HG02870 (cell line): Measurements from ENCODE around the gene NLK.

Source experiments
- ATAC-seq: cut with Tn5 transposase; IDR thresholded peaks from one replicate; pipeline ENCODE4 v1.9.1; 2021; ENCODE audit warnings: mild to moderate bottlenecking, moderate library complexity; ENCODE audit not compliant: unreplicated experiment

The NLK gene

DNA sequence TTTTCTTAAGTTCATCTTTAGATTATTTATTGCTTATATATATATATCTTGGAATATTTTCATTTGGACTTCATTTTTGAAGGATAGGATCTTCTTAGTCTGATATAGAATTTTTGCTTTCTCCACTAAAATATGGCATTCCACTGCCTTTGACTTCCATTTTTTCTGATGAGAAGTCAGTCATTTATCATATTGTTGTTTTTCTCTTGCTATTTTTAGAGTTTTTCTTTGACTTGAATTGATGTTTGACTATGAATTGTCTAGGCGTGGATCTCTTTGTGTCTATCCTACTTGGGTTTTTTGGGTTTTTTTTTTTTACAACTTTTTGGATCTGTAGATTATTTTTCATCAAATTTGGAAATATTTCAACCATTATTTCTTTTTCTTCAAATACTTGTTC is 67.7 kb downstream of the NLK start:
- no peak for ATAC-seq

DNA sequence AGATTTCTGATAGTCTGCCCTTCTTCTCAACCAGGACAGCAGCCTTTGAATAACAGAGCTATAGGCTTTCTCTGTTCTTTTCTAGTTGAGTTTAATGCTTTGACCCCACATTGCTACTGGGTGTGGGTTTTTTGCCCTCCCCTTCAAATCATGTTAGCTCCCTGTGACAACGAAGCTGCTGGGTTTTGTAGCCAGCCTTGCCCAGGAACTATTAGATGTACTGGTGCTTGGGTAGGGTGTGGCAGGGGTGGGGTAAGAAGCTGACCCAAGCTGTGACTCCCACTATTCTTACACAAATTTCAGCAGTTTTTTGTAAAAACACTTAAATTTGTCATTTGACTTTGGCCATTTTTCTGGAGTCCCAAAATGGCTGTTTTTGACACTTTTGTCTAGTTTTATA is 69.7 kb downstream of the NLK start:
- no peak for ATAC-seq

DNA sequence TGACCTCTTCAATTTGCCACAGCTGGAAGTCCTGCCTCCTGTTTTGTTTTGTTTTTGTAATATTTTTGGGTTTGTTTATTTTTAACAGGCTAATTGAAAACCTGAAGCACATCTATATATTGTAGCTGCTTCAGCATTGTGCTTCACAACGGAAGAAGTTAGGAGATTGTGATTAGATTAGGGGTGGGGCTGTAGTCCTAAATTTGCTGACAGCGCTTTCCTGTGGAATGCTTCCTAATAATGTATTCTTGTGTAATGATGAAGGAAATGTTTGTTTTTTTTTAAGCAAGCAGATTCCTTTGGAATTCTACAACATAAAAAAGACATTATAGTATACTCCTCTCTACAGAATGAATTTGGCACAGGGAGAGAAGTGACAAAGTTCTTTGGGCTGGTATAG is 70.1 kb downstream of the NLK start:
- no peak for ATAC-seq

DNA sequence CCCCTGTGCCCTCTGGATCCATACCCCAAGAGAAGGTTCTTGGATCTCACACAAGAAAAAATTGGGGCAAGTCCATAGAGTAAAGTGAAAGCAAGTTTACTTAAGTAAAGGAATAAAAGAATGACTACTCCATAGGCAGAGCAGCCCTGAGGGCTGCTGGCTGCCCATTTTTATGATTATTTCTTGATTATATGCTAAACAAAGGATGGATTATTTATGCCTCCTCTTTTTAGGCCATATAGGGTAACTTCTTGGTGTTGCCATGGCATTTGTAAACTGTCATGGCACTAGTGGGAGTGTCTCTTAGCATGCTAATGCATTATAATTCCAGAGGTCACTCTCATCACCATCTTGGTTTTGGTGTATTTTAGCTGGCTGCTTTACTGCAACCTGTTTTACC is 70.8 kb downstream of the NLK start:
- ATAC-seq: no peak

DNA sequence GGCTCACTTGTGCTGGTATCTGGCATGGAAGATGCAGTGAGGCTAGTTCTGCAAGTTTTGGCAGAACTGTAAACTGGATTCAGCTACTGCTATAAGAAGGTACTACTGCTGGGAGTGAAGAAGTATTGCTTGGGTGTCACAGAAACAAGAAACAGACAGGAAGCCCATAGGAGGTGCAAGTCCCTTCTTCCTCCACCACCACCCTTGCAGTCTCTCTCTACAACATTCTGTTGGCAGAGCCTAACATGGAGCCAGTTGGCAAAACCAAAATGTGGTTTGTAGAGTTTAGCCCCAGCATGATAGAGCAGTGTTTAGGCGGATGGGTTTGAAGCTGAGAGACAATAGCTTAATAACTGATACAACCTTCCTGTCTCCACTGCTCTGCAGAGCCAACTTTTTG is 72.6 kb downstream of the NLK start:
- ATAC-seq: no peak

DNA sequence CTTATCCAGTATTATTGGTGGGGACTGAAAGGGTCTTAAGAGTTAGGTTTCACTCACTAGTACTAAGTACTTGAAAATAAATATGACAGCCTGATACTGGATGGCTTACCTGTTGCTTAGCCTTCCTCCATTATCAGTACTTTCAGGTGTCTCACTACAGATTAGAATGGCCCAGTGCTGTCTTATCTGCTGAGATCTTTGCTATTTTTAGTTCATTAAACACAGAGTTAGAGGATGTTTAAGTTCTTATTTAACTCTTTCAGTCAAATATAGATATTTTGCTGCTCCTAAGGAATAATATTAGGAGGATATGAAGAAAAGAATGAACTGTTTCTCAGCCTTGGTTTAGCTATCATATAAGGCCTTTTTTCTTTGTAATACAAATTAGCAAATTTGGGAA is 74.8 kb downstream of the NLK start:
- no peak for ATAC-seq

DNA sequence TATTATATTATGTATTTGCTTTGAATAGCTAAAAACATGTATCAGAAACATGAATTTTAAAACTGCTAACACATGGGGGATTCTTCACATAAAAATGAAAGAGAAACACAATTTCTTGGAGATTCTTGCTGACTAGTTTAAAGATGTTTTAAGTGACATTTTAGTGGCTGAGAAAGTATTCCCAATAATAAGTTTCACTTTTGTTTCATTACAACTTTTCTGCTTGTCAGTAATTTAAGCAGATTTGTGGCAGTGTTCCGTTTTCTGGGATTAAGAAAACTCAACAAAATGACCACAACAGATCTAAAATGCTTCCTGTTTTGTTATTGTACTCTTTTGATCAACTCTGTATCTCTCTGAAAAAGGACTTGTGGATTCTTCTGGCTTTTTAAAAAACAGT is 75.9 kb downstream of the NLK start:
- ATAC-seq: no peak

DNA sequence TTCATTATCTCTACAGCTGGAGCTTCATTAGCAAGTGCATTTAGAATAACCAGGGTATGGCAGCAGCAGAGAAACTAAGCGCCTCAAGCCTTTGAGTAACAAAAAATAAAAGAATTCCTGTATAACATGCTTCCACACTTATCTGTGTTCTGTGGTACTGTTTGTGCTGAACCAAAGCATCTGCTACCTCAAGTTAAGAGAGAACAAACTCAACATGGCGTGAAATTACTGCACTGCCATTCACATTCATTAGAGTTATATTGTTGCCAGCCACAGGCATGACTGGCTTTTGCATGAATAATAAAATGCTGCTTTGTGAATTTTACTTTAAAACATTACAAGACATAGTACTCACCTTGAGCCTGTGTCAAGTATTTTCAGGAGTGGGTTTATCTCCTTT is 76.6 kb downstream of the NLK start:
- no peak for ATAC-seq

DNA sequence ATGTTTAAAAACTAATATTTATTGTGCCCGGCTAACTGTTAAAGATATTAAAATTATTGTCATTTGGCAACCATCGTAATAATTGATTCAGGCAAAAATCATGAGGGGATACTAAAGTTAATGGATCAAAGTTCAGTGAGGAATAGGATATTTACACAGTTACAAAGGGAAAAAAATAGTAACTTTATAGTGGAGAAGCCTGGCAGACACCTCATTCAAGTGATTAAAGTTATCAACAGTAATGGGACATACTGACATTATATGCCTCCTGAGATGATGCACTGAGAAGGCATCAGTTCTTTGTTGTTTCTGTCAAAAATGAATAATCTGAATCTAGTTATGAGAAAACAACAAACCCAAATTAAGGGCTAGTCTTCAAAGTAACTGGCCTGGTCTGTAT is 77.1 kb downstream of the NLK start:
- no peak for ATAC-seq

DNA sequence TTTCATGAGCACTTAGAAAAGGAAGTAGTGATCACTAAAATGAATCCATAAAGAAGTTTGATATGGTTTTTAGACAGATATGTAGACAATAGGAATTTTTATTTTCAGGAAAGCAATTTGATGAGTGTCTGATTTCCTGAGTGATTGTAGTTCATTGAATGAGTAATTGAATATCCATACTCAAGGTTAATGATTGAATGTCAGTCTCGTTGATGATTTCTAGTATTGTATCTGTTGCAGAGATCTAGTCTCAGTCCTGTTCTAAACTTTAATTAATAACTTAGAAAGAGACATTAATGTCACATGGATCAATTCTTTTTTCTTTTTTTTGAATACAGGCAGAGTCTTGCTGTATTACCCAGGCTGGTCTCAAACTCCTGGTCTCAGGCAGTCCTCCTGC is 78.3 kb downstream of the NLK start:
- no peak for ATAC-seq

DNA sequence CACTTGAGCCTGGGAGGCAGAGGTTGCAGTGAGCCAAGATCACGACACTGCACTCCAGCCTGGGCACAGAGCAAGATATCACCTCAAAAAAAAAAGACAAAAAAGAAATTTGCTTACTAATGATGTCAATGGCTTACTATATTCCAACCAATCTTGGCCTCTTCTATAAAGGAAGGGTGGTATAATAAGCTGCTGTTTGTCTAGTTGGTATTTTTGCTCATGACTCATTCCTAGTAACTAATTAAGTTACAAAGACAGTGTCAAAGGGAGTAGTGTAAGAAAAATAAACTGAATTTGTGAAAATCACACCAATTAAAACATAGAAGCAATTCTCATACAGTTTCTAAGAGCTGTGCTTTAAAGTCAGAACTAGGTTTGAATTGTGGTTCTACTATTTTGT is 82.5 kb downstream of the NLK start:
- ATAC-seq: no peak

DNA sequence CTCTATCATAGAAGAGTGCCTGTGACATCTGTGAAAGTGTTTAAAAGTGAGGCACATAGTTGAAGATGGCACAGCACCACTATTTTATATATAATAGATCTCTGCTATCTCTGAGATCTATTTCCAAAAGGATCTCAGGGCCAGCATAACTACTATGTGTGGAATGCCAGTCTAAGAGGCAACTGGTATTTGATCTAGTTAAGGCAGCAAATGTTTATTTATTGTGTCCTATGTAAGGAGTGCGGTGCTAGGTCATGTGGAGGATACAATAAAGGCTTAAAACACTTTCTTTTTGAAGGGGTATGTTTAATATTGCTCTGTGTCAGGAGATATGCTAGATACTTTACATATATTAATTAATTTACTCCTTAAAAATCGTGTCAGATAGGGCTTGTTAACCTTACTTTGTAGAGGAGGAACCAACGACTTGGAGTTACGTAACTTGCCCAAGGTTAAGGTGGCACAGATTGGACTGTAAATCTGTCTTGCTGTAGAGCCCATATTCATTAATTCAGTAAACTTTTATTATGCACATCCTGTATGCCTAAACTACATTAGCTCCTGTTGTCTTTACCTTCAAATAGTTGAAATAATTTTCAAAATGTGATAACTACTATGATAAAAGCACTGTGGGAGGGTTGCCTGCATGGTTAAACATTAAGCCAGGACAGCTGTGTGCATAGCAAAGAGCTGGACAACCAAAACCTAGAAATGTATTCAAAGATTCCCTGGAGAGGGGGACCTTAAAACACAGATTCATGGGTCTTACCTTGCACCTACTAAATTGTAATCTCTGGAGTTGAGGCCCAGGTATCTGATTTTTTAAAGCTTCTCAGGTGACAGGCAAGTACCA is 83.3 kb downstream of the NLK start:
- ATAC-seq: no peak

DNA sequence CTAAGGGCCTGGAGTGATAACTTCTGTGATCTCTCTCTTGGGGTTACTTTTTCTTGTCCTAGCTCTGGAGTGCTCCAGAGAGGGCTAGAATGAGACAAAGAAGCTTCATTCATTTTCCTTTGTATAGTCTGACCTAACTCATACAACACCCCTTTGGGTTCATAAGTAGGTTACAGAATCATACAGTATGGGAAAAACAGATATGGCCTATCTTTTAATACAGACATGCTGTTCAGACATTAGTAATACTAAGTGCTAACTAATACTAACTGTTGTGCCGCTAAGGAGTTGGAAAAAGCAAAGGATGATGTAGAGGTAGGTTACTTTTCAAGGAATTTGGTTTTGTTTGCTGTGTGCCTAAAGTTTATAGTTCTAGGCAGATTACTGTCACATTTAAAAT is 84.7 kb downstream of the NLK start:
- no peak for ATAC-seq

DNA sequence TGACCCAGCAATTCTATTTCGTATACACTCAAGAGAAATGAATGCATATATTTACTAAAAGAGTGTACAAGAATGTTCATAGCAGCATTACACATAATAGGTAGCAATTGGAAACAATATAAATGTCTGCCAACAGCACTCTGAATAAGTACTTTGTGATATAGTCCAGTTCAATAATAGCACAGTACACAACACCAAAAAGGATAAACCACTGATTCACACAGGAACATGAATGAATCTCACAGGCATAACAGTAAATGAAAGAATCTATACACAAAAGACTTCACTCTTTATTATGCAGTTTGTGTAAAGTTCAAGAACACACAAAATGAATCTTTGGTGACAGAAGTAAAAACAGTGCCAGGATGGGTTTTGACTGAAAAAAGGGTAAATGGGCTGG is 86.3 kb downstream of the NLK start:
- ATAC-seq: no peak

DNA sequence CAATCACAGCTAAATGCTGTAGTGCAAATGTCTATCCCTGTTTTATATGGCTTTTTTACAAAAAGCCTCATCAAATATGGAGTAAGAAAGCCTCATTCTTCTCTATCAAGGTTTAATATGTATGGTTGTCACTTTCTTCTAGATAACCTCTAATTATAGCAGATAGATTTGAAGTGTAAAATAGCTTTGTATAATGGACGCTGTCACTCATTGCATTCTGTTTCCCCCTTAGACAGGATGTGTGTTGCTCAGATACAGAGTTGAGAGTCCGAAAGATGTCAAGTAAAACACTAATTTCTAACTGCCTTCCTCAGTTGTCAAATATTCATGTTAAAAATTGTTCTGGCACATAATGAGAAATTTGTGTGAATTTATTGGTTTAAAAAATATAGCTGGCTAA is 88.0 kb downstream of the NLK start:
- ATAC-seq: no peak

DNA sequence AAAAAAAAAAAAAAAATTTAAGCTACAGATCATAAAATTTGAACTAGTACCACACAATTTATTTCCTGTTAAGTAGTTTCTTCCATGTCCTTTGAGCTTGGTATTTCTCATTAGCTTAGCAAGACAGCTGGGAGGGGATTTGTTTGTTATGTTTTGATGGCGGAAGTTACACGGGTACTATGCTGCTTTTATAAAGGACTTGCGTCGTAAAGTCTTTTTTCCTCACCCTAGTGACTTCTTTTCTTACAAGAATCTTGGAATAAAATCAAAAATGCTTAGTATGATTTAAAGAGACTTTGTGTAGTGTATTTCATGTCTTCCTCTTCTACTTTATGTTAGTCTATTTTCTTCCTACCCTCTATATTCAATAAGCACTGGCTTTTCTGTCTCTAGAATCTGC is 89.1 kb downstream of the NLK start:
- ATAC-seq: no peak

DNA sequence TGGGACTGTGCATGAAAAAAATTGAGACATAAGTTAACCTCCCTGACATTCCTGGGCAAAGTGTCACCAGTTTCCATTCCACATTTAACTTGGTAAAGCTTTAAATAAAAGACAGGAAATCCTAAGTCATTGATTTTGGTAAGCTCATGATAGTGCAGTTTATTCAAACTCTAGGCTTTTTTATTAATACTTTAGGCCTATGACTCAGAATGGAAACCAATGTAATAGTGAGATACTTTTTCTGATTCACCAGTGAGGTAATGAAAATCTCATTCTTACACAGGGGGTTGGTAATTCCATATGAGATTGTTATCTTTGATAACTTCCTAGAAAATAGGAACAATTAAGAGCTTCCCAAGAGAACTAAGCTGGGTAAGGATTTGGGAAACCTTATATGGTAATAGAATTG is 91.1 kb downstream of the NLK start:
- ATAC-seq: no peak

DNA sequence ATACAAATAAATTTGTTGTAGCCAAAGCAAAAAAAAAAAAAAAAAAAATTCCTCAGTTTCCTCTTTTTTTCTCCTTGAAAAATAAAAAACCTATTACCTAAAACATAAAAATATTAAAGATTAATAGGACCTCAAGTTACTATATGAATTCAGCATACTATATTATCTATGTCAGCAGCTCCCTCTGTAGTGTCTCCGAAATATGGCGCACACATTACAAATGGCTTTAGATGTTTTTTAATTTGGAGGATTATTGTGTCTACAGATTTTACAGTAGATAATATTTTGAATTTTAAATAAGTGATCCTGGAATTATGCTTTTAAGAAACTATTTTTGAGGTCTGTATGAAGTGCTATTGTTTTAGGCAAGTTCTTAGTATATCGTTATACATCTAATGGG is 94.4 kb downstream of the NLK start:
- ATAC-seq: no peak

DNA sequence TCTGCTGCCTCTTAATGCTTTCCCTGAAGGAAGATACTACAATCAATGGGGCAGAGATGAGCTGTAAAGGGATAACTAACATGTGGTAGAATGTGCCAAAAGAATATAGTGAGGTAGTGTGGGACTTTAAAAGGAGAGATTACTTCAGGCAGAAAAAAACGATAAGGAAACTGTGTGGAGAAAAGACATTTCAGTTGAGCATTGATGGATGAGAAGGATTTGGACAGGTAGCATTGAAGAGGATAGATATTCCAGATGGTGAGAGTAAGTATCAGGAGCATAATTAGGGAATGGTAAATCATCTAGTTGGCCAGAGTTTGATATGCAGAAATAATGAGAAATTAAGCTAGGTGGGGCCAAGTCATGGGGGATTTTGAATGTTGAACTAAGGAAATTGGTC is 97.3 kb downstream of the NLK start:
- no peak for ATAC-seq

DNA sequence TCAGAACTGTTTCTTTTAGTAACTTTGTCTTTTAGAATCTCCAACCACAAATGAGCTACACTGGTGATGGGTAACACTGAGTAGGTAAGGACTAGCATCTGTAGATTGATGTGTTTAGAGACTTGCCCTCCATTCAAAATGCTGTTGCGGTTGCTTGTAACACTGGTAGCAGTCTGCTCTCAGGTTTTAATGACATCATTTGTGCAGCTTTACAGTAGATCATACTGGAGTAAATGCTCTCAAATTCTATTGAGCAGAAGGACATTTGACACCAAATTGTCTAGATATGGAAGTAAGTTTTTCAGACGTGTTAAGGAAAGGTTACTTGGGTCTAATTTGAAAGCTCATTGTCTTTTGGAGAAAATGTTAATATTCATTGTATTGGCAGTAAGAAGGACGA is 98.8 kb downstream of the NLK start:
- ATAC-seq: no peak

DNA sequence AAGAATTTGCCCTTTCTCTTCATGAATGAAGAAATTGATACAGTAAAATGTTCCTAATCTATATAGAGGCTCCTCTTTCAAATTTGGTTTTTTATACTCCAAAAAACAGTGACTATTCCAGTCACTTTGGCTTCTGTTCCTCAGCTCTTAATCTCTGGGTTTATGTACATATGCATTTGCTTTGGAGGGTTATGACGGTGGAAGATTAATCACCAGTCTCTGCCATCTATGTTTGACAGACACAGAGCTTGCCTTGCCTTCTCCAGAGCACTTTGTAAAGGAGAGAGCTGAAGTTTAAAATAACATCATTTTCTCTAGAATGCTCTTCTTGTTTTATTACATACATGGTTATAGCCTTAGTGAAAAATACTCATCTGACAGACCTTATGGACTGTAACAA is 99.3 kb downstream of the NLK start:
- no peak for ATAC-seq

DNA sequence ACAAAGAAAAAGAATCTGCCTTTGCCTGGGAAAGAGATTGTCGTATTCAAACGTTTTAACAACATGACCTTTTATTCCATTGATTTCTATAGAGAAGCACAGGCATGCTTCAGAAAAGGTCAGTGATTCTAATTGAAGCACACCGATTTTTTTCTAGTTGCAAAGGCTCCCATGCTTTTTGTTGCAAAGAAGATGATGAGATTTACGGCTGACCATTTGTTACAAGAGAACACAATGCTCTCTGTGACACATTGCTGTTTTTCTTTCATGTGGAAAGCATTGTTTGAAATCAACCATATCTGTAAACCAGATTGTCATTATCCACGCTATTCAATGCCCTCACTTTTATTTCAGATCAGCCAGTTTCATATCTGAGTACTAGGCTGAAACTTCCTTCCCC is 99.8 kb downstream of the NLK start:
- no peak for ATAC-seq

DNA sequence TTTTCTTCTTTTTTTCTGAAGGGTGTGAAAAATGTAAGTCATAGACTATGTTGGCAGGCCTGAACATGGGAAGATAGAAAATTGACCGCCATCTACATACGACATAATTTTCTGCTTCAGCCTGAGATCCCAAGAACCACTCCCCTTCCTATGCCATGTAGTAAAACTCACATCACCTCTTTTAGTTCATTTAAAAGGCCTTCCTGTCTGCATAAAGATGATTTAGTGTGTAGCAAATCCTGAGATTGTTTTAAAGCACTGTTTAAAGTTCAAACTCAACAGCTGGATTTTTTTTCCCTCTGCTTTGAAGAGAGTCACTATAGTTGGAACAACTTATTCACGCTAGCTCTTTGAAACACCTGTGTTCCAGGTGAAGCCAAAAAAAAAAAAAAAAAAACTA is 101.5 kb downstream of the NLK start:
- no peak for ATAC-seq
